GM18519 (cell line): ENCODE data around the gene BTRC.
"Not testable (repeated sequence)": the region's sequence is repeated elsewhere in the genome, so short reads cannot be mapped to it uniquely, and the experiment has no call there.

ENCODE experiments used
- ATAC-seq: cut with Tn5 transposase; IDR thresholded peaks from one replicate; pipeline ENCODE4 v1.9.1; 2021; ENCODE audit warnings: mild to moderate bottlenecking, moderate library complexity; ENCODE audit not compliant: unreplicated experiment, low FRiP score

The BTRC gene

GRCh38 chr10:101341438-101341837 lies 12.5 kb upstream of the BTRC start:
- ATAC-seq: no peak

- no peak for ATAC-seq
These were observed 7.8 kb upstream of the BTRC start for GRCh38 chr10:101346177-101346576.

- ATAC-seq: no peak
These were observed 2.9 kb upstream of the BTRC start for GRCh38 chr10:101351017-101351416.

GRCh38 chr10:101351477-101351876 lies 2.5 kb upstream of the BTRC start:
- ATAC-seq: no peak

- ATAC-seq: not testable (repeated sequence)
These were observed 1.1 kb upstream of the BTRC start for GRCh38 chr10:101352857-101353256.

- no peak for ATAC-seq
These were observed 535 bp downstream of the BTRC start for GRCh38 chr10:101354328-101355071.

GRCh38 chr10:101355072-101355706 lies 1.2 kb downstream of the BTRC start:
- ATAC-seq: no peak

GRCh38 chr10:101356132-101356531 lies 2.2 kb downstream of the BTRC start:
- no peak for ATAC-seq

- no peak for ATAC-seq
These were observed 4.0 kb downstream of the BTRC start for GRCh38 chr10:101357958-101358357.

GRCh38 chr10:101358706-101359300 lies 4.8 kb downstream of the BTRC start:
- no peak for ATAC-seq

GRCh38 chr10:101360090-101360489 lies 6.1 kb downstream of the BTRC start:
- not testable (repeated sequence) for ATAC-seq

- ATAC-seq: not testable (repeated sequence)
These were observed 6.9 kb downstream of the BTRC start for GRCh38 chr10:101360841-101361240.

- ATAC-seq: no peak
These were observed 10.0 kb downstream of the BTRC start for GRCh38 chr10:101363850-101364400.

GRCh38 chr10:101364721-101365120 lies 10.8 kb downstream of the BTRC start:
- ATAC-seq: no peak

GRCh38 chr10:101367569-101368453 lies 13.8 kb downstream of the BTRC start:
- ATAC-seq: no peak

GRCh38 chr10:101373063-101373462 lies 19.1 kb downstream of the BTRC start:
- ATAC-seq: no peak

- ATAC-seq: not testable (repeated sequence)
These were observed 20.0 kb downstream of the BTRC start for GRCh38 chr10:101373993-101374392.

GRCh38 chr10:101375076-101375475 lies 21.1 kb downstream of the BTRC start:
- ATAC-seq: no peak

- ATAC-seq: no peak
These were observed 25.8 kb downstream of the BTRC start for GRCh38 chr10:101379663-101380352.
